Transverse colon (tissue), 4 donors: ENCODE data around the gene IFNK. TPM values are rescaled to one million over a fixed set of nuclear protein-coding genes. Genes with fewer than 3 reads are reported as not detected.

Experiments used
- DNase-seq: peaks from one replicate; pipeline ENCODE4 v3.0.0-alpha.2; 2019
- H3K27ac ChIP-seq, 4 donors: fragments of 200-600 bp; sonication (generic); 2 replicates each; pipeline ENCODE4 v1.5.1; 2016 to 2018; ENCODE audit warnings: inconsistent platforms in 4 of 4
- H3K27me3 ChIP-seq: fragments of 200-600 bp; sonication (generic); 2 replicates; pipeline ENCODE4 v1.5.1; 2017; ENCODE audit warnings: inconsistent platforms
- H3K36me3 ChIP-seq, 4 donors: fragments of 200-600 bp; sonication (generic); 2 replicates each; pipeline ENCODE4 v1.5.1; 2017 to 2019; ENCODE audit warnings: inconsistent platforms in 4 of 4
- H3K4me1 ChIP-seq, 4 donors: fragments of 200-600 bp; sonication (generic); 2 replicates each; pipeline ENCODE4 v1.5.1; 2017 to 2020; ENCODE audit warnings: inconsistent platforms in 4 of 4
- H3K4me3 ChIP-seq, 4 donors: fragments of 200-600 bp; sonication (generic); 1 replicate in 1 of 4; 2 replicates in 3 of 4; pipeline versions ENCODE4 v1.5.1 to v1.6.1; 2017 to 2019; ENCODE audit warnings: inconsistent platforms in 4 of 4
- H3K9me3 ChIP-seq, 2 donors: fragments of 200-600 bp; sonication (generic); 2 replicates each; pipeline ENCODE4 v1.5.1; 2017 to 2019; ENCODE audit warnings: inconsistent platforms in 2 of 2
- CTCF ChIP-seq, 5 experiments: fragments of 200-600 bp in 3 of 5; fragments of 450-650 bp in 2 of 5; sonication (generic) in 3 of 5; IDR thresholded peaks; 1 replicate in 2 of 5; 2 replicates in 3 of 5; pipeline ENCODE4 v1.5.1; 2016 to 2017; ENCODE audit warnings: antibody characterized with exemption in 5 of 5, inconsistent platforms in 3 of 5, mild to moderate bottlenecking in 2 of 5, moderate library complexity in 1 of 5
- EP300 ChIP-seq: sonication (generic); formaldehyde crosslinking; IDR thresholded peaks from one replicate; pipeline ENCODE4 v1.6.1; 2017; ENCODE audit warnings: antibody characterized with exemption, low read depth
- POLR2A ChIP-seq: fragments of 450-650 bp; IDR thresholded peaks from one replicate; pipeline ENCODE4 v1.6.1; 2016; ENCODE audit warnings: antibody characterized with exemption, mild to moderate bottlenecking, moderate library complexity
- POLR2AphosphoS5 ChIP-seq, 3 donors: sonication (generic); formaldehyde crosslinking; IDR thresholded peaks; one replicate each; pipeline ENCODE4 v1.6.1; 2016; ENCODE audit warnings: antibody characterized with exemption in 3 of 3
- WGBS, 2 donors: methylation state at CpG; one replicate each; pipeline ENCODE4 v1.1.5; 2018; ENCODE audit warnings: low coverage in 1 of 2; 5-methylcytosine and 5-hydroxymethylcytosine counted together
- in situ Hi-C, 4 donors: fragments of 200-750 bp; cut with MboI; loops; one replicate each; pipeline versions ENCODE4 v1.15.0 to v1.15.1; 2017; ENCODE audit warnings: low sequenced_read_pairs in 3 of 4, low pct_ligation_motif_present in 1 of 4, low pct_unique_long_range_greater_than_20kb in 1 of 4
- intact Hi-C: fragments of 100-400 bp; cut with DNase I; formaldehyde crosslinking; loops from one replicate; pipeline ENCODE4 v1.15.1; 2023; ENCODE audit warnings: low total_unique reads
- total RNA-seq, 4 donors: library from RNA; depleted of rRNA; stranded (reverse); fragments of >200 nt; gene quantifications; one replicate each; pipeline ENCODE4 v1.1.0, GENCODE V29; 2016

The IFNK gene
- total RNA-seq, 4 donors from 2014 or later: not detected

DNA sequence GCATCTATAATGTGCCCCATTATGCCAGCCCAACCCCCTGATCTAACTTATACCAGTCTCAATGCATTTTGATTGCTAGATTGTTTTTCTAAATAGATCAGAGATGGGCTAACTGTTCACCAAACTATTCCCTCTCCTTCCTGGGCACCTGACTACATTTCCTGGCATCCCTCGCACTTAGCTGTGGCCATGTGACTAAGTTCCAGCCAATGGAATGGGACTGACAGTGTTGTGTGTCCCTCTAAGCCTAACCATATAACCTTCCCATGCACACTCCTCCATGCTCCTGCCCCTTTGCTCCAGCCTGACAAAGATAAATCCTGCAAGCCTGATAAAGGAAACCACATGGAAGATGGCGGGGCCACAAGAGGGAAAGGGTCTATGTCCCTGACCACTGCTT lies 12.3 kb upstream of the IFNK start:
- TF ChIP-seq POLR2A (no peak), CTCF (IDR thresholded peaks at IDR 0.05) (no peak), POLR2AphosphoS5 (IDR thresholded peaks at IDR 0.05) (no peak), EP300 (no peak)
- H3K4me3 ChIP-seq: no peak overlapping the region
- H3K9me3 ChIP-seq: no peaks in the 10 kb centered on the region
- 62 to 89% methylated on average over 1 to 2 of the region's 2 CpGs for WGBS, 2 donors
- no peaks in the 10 kb centered on the region for H3K36me3 ChIP-seq
- no peaks in the 10 kb centered on the region for H3K27me3 ChIP-seq
- H3K4me1 ChIP-seq: peaks cover 0 to 13% (median 2%) of the 10 kb centered on the region in 4 donors
- DNase-seq: no peak
- in situ Hi-C loops (no loop called here), intact Hi-C loops (no loop called here)
- H3K27ac ChIP-seq: no peak overlapping the region

DNA sequence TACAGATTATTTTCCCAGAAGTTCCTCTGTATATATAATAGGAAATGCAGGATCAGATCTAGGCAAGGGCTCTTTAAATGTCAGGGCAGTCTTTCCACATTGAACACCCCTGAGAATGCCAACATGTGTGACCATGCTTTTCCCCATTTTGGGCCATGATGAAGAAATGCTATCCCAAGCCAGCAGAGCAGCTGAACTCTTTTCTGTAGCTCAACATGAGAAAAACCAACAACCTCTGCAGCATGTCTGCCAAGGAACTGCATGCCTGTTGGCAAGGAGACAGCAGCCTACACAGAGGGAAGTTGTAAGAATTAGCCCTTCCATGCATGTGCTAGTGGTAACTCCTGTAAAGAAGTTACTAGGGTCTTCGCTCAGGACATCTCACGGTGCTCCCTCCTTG lies 9.5 kb upstream of the IFNK start:
- H3K27ac ChIP-seq: no peak overlapping the region

GRCh38 chr9:27518006-27518405 lies 6.1 kb upstream of the IFNK start:
- TF ChIP-seq POLR2A (no peak), EP300 (no peak), CTCF (IDR thresholded peaks at IDR 0.05) (no peak), POLR2AphosphoS5 (IDR thresholded peaks at IDR 0.05) (no peak)
- H3K4me3 ChIP-seq: no peak overlapping the region
- 93 to 100% methylated on average over 2 of the region's 2 CpGs for WGBS, 2 donors
- intact Hi-C loops (no loop called here), in situ Hi-C loops (no loop called here)
- no peaks in the 10 kb centered on the region for H3K9me3 ChIP-seq
- no peak for DNase-seq
- H3K27me3 ChIP-seq: no peaks in the 10 kb centered on the region
- no peak overlapping the region for H3K27ac ChIP-seq
- H3K36me3 ChIP-seq: no peaks in the 10 kb centered on the region
- peaks cover 0 to 4% (median 2%) of the 10 kb centered on the region in 4 donors for H3K4me1 ChIP-seq

More for the DNA sequence above, 9.5 kb upstream of the IFNK start:
- in situ Hi-C loops: no loop called here
- Histone ChIP-seq H3K4me3 (no peak overlapping the region), H3K4me1 (peaks cover 0 to 13% (median 2%) of the 10 kb centered on the region in 4 donors), H3K27me3 (no peaks in the 10 kb centered on the region), H3K36me3 (no peaks in the 10 kb centered on the region), H3K9me3 (no peaks in the 10 kb centered on the region)
- TF ChIP-seq POLR2A: no peak
- no peak for TF ChIP-seq CTCF (IDR thresholded peaks at IDR 0.05)
- TF ChIP-seq EP300: no peak
- TF ChIP-seq POLR2AphosphoS5 (IDR thresholded peaks at IDR 0.05): no peak
- no peak for DNase-seq
- intact Hi-C loops: no loop called here
- 80 to 88% methylated on average over 2 of the region's 2 CpGs for WGBS, 2 donors

- TF ChIP-seq CTCF (IDR thresholded peaks at IDR 0.05): no peak
- no peak for TF ChIP-seq POLR2A
- TF ChIP-seq EP300: no peak
- no peak for TF ChIP-seq POLR2AphosphoS5 (IDR thresholded peaks at IDR 0.05)
- Histone ChIP-seq H3K9me3 (no peaks in the 10 kb centered on the region), H3K27me3 (no peaks in the 10 kb centered on the region), H3K36me3 (no peaks in the 10 kb centered on the region), H3K4me1 (peaks cover 0 to 4% (median 2%) of the 10 kb centered on the region in 4 donors), H3K27ac (no peak overlapping the region), H3K4me3 (no peak overlapping the region)
- intact Hi-C loops (no loop called here), in situ Hi-C loops (no loop called here)
- no peak for DNase-seq
- 77 to 98% methylated on average over 4 of the region's 4 CpGs for WGBS, 2 donors
These were observed 5.3 kb upstream of the IFNK start for GRCh38 chr9:27518809-27519208.
